ENCODE measurements around the gene STT3A.
"Not testable (repeated sequence)": the region's sequence is repeated elsewhere in the genome, so short reads cannot be mapped to it uniquely, and the experiment has no call there.

The STT3A gene

GRCh38 chr11:125592305-125593113, at the start of gene STT3A:
Gene STT3A, plus strand, starts transcription at chr11:125592852. Its CDS starts 3,064 bp downstream, at chr11:125595916.
- DNase-seq (ENCODE audit: low spot score): peak; percentile 98

GRCh38 chr11:125550780-125551179, 41.9 kb upstream of the STT3A start:
- DNase-seq (ENCODE audit: low spot score): no peak

- DNase-seq (ENCODE audit: low spot score): no peak
Measured at GRCh38 chr11:125551835-125552342, 40.8 kb upstream of the STT3A start.

- DNase-seq (ENCODE audit: low spot score): no peak
Measured at GRCh38 chr11:125552927-125553326, 39.7 kb upstream of the STT3A start.

GRCh38 chr11:125553357-125553756, 39.3 kb upstream of the STT3A start:
- DNase-seq (ENCODE audit: low spot score): no peak

GRCh38 chr11:125554038-125554437, 38.6 kb upstream of the STT3A start:
- no peak for DNase-seq (ENCODE audit: low spot score)

GRCh38 chr11:125559888-125560287, 32.8 kb upstream of the STT3A start:
- no peak for DNase-seq (ENCODE audit: low spot score)

GRCh38 chr11:125561924-125562323, 30.7 kb upstream of the STT3A start:
- DNase-seq (ENCODE audit: low spot score): no peak

GRCh38 chr11:125562430-125562829, 30.2 kb upstream of the STT3A start:
- DNase-seq (ENCODE audit: low spot score): no peak

- DNase-seq (ENCODE audit: low spot score): no peak
Measured at GRCh38 chr11:125564357-125564756, 28.3 kb upstream of the STT3A start.

GRCh38 chr11:125566235-125566634, 26.4 kb upstream of the STT3A start:
- no peak for DNase-seq (ENCODE audit: low spot score)

GRCh38 chr11:125568970-125569914, 23.4 kb upstream of the STT3A start, which contains the start of gene EI24:
Gene EI24, plus strand, starts transcription at chr11:125569477. Its CDS starts 3,051 bp downstream, at chr11:125572528.
- DNase-seq (ENCODE audit: low spot score): peak; percentile 84

GRCh38 chr11:125569915-125570621, 22.6 kb upstream of the STT3A start:
- no peak for DNase-seq (ENCODE audit: low spot score)

GRCh38 chr11:125570952-125571351, 21.7 kb upstream of the STT3A start:
- no peak for DNase-seq (ENCODE audit: low spot score)

- no peak for DNase-seq (ENCODE audit: low spot score)
Measured at GRCh38 chr11:125572916-125573315, 19.7 kb upstream of the STT3A start.

GRCh38 chr11:125577181-125577580, 15.5 kb upstream of the STT3A start:
- DNase-seq (ENCODE audit: low spot score): not testable (repeated sequence)

- no peak for DNase-seq (ENCODE audit: low spot score)
Measured at GRCh38 chr11:125578783-125579182, 13.9 kb upstream of the STT3A start.

- DNase-seq (ENCODE audit: low spot score): no peak
Measured at GRCh38 chr11:125579811-125580210, 12.8 kb upstream of the STT3A start.

GRCh38 chr11:125583496-125583895, 9.2 kb upstream of the STT3A start:
- DNase-seq (ENCODE audit: low spot score): no peak

- no peak for DNase-seq (ENCODE audit: low spot score)
Measured at GRCh38 chr11:125585487-125585886, 7.2 kb upstream of the STT3A start.

- no peak for DNase-seq (ENCODE audit: low spot score)
Measured at GRCh38 chr11:125586623-125587022, 6.0 kb upstream of the STT3A start.

GRCh38 chr11:125587480-125587879, 5.2 kb upstream of the STT3A start:
- DNase-seq (ENCODE audit: low spot score): no peak

Measured in germinal center (tissue), 1 donor.